Ramos (cell line): ENCODE data around the gene TENM3.

Experiments used
- in situ Hi-C: fragments of 300-500 bp; cut with MboI; formaldehyde crosslinking; loops from one replicate; pipeline ENCODE4 v1.14.3; 2022; ENCODE audit warnings: low sequenced_read_pairs; ENCODE audit not compliant: unreplicated experiment

The TENM3 gene

GRCh38 chr4:182583703-182584415, 340.7 kb downstream of the TENM3 start:
- in situ Hi-C loops, result no loop called here

- in situ Hi-C loops, result no loop called here
Measured at GRCh38 chr4:182585321-182585720, 342.1 kb downstream of the TENM3 start.

DNA sequence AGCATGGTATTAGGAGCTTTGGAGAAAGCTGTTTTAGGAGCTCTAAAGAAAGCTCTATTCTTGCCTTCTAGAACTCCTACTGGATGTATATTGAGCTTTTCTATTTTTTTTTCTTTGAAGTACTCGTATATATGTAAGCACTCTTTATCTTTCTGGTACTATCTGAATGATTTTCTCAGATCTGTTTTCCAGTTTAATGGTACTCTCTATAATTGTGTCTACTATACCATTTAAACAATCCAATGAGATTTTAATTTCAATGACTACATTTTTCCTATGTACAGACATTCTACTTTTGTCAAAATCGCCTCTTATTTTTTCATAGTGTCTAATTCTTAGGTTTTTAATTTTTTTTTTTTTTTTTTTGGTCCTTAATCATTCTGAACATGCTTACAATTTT, 345.9 kb downstream of the TENM3 start:
- in situ Hi-C loops, result no loop called here

DNA sequence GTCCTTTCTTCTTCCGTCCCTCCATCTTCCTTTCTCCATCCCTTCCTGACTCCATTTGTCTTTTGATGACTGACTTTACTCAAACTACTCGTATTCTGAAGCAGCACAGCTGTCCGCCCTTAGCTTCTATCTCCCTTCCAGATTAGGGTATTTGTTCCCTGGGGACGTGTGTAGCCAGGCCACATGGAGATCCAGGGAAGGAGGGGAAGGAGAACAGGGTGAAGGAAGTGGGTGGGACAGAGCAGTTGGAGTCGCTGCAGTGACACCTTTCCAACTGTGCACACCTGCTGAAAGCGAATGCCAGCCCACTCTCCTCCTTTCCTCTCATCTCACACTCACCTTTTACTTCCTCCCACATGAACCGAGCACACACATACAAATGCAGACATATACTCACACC, 350.2 kb downstream of the TENM3 start:
- in situ Hi-C loops, result no loop called here

- in situ Hi-C loops, result no loop called here
Measured at GRCh38 chr4:182593864-182594263, 350.7 kb downstream of the TENM3 start.

DNA sequence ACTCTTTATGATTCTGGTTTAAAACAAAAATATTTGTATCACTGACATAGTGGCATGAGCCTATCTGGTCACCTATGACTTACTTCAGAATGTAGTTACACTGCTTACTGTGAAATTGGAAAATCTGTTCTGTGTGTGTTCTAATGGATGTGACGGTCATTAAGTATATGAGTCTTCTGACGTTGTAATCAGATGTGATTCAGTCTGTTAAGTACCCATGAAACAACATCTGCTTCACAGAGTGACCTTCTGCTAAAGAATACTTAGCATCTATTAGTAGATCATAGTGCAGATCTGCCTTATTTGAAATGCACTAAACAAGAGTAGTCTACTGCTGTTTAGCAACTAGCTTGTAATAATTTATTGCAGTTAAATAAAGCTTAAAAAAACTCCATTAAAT, 356.9 kb downstream of the TENM3 start:
- in situ Hi-C loops, result no loop called here

DNA sequence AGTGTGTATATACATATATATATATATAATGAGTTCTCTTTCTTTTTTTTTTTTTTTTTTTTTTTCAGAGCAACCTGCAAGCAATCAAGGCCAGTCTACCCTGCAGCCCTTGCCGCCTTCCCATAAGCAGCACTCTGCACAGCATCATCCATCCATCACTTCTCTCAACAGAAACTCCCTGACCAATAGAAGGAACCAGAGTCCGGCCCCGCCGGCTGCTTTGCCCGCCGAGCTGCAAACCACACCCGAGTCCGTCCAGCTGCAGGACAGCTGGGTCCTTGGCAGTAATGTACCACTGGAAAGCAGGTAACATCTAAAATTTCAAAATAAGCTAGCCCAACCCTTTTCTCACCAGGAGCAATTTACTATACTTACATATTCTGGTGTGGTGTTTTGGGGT, 357.7 kb downstream of the TENM3 start:
- in situ Hi-C loops, result no loop called here

DNA sequence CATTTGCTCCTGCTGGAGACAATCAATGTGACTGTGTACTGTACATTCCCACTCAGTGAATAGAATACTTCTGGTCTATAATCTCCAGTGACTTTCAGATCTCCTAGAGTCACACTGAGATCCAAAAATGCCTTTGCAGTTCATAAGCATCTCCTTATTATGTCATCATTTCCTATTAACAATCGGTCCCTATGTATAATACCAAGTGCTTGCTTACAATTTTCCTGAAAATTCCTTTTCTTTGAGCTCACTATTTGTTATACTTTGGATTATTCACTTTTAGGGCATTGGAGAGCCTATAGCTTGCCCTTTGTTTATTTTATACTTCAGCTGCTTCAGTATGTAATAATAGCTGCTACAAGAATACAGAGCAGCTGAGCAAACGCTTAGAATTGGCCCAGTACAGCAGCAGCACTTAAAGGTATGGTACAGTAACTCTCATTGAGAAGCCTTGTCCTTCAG, 361.0 kb downstream of the TENM3 start:
- in situ Hi-C loops, result no loop called here

DNA sequence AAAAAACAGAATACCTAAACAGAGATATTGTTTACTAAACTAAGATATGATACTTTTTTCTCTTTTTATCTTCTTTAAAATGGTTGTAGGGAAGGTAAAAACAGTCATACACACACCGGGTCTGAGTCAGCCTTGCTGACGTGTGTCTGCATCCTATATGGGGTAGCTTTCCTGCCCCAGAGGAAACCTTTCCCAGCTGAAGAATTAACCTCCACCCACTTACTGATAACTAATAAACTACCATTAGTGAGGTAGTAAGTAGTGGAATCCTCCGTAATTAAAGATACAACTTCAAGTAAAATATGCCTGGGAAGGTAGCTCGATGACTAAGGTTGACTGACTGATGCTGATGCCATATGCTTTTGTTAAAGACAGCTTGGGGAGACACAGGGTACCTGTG, 361.8 kb downstream of the TENM3 start:
- in situ Hi-C loops, result no loop called here

DNA sequence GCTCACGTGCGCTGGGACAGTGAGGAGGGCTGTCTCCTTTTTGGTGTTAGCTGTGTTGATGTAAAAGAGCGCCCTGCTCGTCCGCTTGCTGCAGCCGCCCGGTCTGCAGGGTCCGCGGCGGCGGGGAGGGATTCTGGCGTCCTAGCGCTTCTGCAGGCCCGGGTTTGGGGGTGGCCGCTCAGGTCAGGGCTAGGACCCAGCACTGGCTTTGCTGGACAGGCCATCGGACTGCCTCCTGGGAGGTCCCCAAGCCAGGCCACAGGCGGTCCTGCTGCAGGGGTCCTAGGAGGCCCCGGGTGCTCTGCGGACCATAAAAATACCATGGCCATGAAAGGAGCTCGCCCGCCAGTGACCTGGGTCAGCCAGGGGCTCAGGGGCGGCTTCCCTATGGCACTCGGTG, 365.3 kb downstream of the TENM3 start:
- in situ Hi-C loops, result no loop called here

DNA sequence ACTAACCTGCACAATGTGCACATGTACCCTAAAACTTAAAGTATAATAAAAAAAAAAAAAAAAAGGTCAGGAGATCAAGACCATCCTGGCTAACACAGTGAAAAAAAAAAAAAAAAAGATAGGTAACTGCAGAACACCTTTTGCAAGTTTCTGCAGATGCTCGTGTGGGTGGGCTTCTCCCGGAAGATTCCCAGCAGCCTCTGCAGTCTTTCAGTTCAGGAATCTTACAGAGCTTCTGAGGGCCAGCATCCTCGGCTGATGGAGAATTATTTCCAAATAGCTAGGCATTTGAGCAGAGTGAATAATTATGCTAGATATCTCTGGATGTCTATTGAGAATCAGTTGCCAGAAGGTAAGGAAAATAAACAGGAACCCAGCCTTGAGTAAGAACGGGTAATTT, 373.3 kb downstream of the TENM3 start:
- in situ Hi-C loops, result no loop called here

DNA sequence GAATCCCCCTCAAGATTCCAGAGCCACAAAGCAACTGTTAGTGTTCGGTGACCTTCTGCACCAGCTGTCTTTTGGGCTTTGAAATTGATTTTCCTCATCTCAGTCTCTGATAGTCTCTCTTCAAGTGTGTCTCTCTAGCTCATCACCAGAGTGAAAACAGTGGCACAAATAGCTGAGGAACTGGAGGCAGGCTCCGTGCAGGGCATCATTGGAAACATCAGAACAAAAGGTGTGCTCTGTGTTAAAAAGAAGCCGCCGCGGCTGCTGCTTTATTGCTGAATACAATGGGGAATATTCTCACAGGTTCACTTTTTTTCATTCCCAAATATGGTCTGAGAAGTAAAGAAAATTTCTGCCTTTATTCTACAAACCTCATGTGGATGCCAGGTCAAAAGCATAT, 376.5 kb downstream of the TENM3 start:
- in situ Hi-C loops, result no loop called here

GRCh38 chr4:182620111-182620980, 377.1 kb downstream of the TENM3 start:
- in situ Hi-C loops, result no loop called here

GRCh38 chr4:182624281-182624680, 381.1 kb downstream of the TENM3 start:
- in situ Hi-C loops, result no loop called here

- in situ Hi-C loops, result no loop called here
Measured at GRCh38 chr4:182625193-182625592, 382.0 kb downstream of the TENM3 start.

DNA sequence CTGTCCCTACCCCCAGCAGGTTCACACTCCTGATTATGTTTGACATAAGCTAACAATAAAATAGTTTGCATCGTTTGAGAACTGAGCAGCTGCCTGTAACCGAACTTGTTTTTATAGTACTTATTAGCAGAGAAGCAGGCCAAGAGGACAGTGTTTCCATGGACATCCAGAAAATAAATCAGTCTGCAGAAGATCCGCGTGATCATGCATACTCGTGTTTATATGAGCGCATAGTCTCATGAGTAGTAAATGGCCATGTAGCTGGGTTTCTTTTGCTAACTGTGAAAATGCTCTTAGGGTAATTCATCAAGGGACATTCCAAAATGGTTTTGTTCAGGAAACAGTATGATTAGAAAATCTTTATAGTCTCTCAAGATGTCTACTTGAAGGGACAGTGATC, 384.8 kb downstream of the TENM3 start:
- in situ Hi-C loops, result no loop called here

- in situ Hi-C loops, result no loop called here
Measured at GRCh38 chr4:182628544-182628943, 385.3 kb downstream of the TENM3 start.

DNA sequence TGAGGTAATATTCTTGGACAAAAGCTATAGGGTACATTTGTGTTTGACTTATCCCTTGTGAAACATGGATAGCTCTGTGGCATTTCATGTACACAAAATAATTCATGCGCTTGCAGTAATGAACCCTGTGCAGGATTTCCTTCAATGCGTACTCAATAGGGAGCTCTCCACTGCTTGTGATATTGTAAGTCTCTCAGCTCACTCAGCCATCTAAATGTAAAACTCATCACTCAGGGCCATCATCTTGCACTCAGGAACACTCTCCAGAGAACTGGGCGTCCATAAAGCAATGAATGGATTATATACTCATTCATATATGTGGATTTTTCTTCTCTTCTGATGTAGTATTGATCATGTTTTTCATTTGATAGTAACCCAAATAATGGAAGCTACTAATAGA, 385.9 kb downstream of the TENM3 start:
- in situ Hi-C loops, result no loop called here

GRCh38 chr4:182640491-182640890, 397.3 kb downstream of the TENM3 start:
- in situ Hi-C loops, result no loop called here

DNA sequence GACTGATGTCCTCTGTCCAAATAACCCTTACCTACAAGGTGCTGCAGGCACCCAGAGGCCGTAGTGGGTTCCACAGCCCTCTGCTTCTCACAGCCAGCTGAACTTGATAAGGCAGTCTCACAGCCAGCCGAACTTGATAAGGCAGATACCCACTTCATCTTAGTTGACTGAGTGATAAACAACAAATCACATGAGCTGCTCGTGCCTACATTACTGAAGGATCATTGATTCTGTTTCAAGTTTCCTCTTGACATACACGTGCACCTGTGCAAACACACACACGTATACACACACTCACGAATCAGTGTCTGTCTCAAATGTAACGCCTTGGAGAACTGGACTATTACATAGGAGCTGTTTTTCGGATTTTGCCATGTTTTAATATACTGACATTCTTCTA, 397.7 kb downstream of the TENM3 start:
- in situ Hi-C loops, result no loop called here

DNA sequence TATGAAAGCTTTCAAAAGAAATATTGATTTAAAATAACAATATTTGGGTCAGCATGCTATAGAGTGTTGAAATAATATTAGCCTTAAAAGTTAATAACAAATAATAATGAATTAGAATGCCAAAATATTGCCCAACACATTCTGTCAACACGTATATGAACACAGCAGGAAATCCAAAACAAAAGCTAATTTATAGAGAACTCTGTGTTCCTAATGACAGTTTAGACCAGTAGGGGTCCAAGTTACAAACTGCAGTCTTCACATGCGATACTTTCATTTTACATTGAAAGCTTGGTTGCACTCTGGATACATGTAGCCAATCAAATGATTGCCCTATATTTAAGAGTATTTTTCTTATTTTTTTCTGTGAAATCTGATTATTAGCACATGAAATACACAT, 399.6 kb downstream of the TENM3 start:
- in situ Hi-C loops, result no loop called here
